ENCODE measurements around the gene RASSF8. TPM values are rescaled to one million over a fixed set of nuclear protein-coding genes. Genes with fewer than 3 reads are reported as not detected.

The RASSF8 gene
- total RNA-seq, 3 donors from 2014 or later (not counting 1 experiment from before 2014, with no cell fraction given) = 0.35 to 1.3 (median 1.2) TPM

DNA sequence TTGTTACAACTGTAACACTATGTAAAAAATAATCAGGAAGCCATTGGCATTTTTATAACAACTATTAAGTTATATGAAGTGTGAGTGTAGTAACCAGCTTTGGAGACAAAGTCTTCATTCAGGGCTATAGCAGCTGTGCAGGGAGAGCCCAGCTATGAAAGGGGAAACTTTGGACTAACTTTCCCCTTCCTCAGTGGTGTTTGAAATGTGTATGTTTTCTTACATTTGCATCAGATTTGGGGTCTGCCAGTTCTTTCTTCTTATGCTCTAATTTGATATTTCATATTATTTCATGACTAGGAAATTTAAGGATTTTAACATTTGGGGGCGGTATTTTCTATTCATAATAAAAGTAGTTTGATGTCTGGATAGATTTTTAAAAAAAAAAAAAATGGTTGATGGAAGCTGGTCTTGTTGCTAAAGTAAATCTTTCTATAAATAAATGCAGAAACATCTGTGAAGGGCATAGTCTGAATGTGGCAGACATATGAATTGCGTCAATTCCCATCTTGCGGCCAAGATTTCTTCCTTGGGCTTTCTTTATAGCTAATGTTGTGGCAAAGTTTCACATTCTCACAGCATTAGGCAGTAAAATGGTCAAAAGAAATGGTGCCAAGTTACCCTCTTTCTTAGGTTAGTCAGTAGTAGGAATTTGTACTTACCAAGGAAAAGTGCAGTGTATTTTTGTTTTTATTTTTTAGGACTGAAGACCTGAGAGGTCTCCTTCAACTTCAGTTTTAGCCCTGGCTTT is 35.6 kb downstream of the RASSF8 start:
- Histone ChIP-seq H3K36me3 (ENCODE audit: control insufficient read depth, insufficient read depth, low read length) (no peaks in the 10 kb centered on the region), H3K4me1 (ENCODE audit: control insufficient read depth, insufficient read depth, low read length) (no peaks in the 10 kb centered on the region), H3K27me3 (ENCODE audit: control insufficient read depth, insufficient read depth, low read length) (no peaks in the 10 kb centered on the region), H3K4me3 (ENCODE audit: low read length) (no peak overlapping the region), H3K9me3 (ENCODE audit: control insufficient read depth, insufficient read depth, low read length) (no peaks in the 10 kb centered on the region), H3K27ac (ENCODE audit: low read length) (no peak overlapping the region)
- TF ChIP-seq, protein P1, sequence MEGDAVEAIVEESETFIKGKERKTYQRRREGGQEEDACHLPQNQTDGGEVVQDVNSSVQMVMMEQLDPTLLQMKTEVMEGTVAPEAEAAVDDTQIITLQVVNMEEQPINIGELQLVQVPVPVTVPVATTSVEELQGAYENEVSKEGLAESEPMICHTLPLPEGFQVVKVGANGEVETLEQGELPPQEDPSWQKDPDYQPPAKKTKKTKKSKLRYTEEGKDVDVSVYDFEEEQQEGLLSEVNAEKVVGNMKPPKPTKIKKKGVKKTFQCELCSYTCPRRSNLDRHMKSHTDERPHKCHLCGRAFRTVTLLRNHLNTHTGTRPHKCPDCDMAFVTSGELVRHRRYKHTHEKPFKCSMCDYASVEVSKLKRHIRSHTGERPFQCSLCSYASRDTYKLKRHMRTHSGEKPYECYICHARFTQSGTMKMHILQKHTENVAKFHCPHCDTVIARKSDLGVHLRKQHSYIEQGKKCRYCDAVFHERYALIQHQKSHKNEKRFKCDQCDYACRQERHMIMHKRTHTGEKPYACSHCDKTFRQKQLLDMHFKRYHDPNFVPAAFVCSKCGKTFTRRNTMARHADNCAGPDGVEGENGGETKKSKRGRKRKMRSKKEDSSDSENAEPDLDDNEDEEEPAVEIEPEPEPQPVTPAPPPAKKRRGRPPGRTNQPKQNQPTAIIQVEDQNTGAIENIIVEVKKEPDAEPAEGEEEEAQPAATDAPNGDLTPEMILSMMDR (IDR thresholded peaks at IDR 0.05) = no peak
- ATAC-seq = no peak
- H3K36me3 Mint-ChIP-seq = no peaks in the 10 kb centered on the region
- no peaks in the 10 kb centered on the region for H3K4me1 Mint-ChIP-seq
- DNase-seq = no peak
- no peak overlapping the region for H3K4me3 Mint-ChIP-seq
- WGBS (ENCODE audit: insufficient coverage) = 100% methylated on average over 3 of the region's 3 CpGs
- H3K27me3 Mint-ChIP-seq (ENCODE audit: low read depth in 2 of 2) = peaks cover 0 to 5% of the 10 kb centered on the region in 2 donors
- intact Hi-C loops (cut with micrococcal nuclease) = no loop called here
- no peaks in the 10 kb centered on the region for H3K9me3 Mint-ChIP-seq
- no peak overlapping the region for H3K27ac Mint-ChIP-seq

- TF ChIP-seq, protein P1 (IDR thresholded peaks at IDR 0.05) = no peak
- Mint-ChIP-seq H3K4me1 (no peaks in the 10 kb centered on the region), H3K27ac (no peak overlapping the region), H3K27me3 (ENCODE audit: low read depth in 2 of 2) (no peaks in the 10 kb centered on the region), H3K4me3 (no peak overlapping the region), H3K36me3 (no peaks in the 10 kb centered on the region), H3K9me3 (no peaks in the 10 kb centered on the region)
- DNase-seq (no peak), ATAC-seq (no peak)
- Histone ChIP-seq H3K9me3 (ENCODE audit: control insufficient read depth, insufficient read depth, low read length) (no peaks in the 10 kb centered on the region), H3K27ac (ENCODE audit: low read length) (no peak overlapping the region), H3K4me1 (ENCODE audit: control insufficient read depth, insufficient read depth, low read length) (no peaks in the 10 kb centered on the region), H3K36me3 (ENCODE audit: control insufficient read depth, insufficient read depth, low read length) (no peaks in the 10 kb centered on the region), H3K4me3 (ENCODE audit: low read length) (no peak overlapping the region), H3K27me3 (ENCODE audit: control insufficient read depth, insufficient read depth, low read length) (no peaks in the 10 kb centered on the region)
- intact Hi-C loops (cut with micrococcal nuclease) = no loop called here
- 100% methylated on average over 1 of the region's 2 CpGs for WGBS (ENCODE audit: insufficient coverage)
Measured at GRCh38 chr12:25994901-25995625, 36.6 kb downstream of the RASSF8 start.

DNA sequence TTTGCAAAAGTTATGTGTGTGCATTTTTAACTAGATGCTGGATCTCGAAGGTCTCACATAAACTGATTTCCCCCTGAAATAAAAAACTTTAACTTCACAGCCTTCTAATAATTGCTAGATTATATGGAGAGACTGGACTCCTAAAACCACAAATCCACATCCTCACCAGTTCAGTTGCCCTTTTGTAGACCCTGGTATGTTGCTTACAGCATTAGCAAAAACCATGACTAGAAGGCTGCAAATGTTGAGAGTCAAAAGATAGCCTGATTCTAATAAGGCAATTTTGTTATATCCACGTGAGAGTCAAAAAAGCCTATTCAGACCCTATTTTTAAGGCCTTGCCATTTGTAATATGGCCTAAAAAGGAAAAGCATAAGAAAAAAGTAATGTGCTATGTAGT is 37.4 kb downstream of the RASSF8 start:
- no peaks in the 10 kb centered on the region for H3K36me3 ChIP-seq (ENCODE audit: control insufficient read depth, insufficient read depth, low read length)
- no peaks in the 10 kb centered on the region for H3K9me3 ChIP-seq (ENCODE audit: control insufficient read depth, insufficient read depth, low read length)
- TF ChIP-seq, protein P1 (IDR thresholded peaks at IDR 0.05) = no peak
- no peak for DNase-seq
- H3K9me3 Mint-ChIP-seq = no peaks in the 10 kb centered on the region
- H3K4me1 Mint-ChIP-seq = no peaks in the 10 kb centered on the region
- intact Hi-C loops (cut with micrococcal nuclease) = no loop called here
- H3K36me3 Mint-ChIP-seq = no peaks in the 10 kb centered on the region
- H3K4me3 Mint-ChIP-seq = no peak overlapping the region
- H3K4me1 ChIP-seq (ENCODE audit: control insufficient read depth, insufficient read depth, low read length) = no peaks in the 10 kb centered on the region
- no peak overlapping the region for H3K4me3 ChIP-seq (ENCODE audit: low read length)
- H3K27ac ChIP-seq (ENCODE audit: low read length) = no peak overlapping the region
- ATAC-seq = no peak
- 75% methylated on average over 1 of the region's 2 CpGs for WGBS (ENCODE audit: insufficient coverage)
- H3K27ac Mint-ChIP-seq = no peak overlapping the region
- no peaks in the 10 kb centered on the region for H3K27me3 ChIP-seq (ENCODE audit: control insufficient read depth, insufficient read depth, low read length)
- H3K27me3 Mint-ChIP-seq (ENCODE audit: low read depth in 2 of 2) = no peaks in the 10 kb centered on the region

Measured in natural killer cell (primary cell).